ENCODE data around the gene ARSG. TPM values are rescaled to one million over a fixed set of nuclear protein-coding genes. Genes with fewer than 3 reads are reported as not detected.

Gene ARSG
- total and polyA plus RNA-seq, 2 of the 13 experiments (the other 11 are each of a cell fraction or from before 2014, with no cell fraction given), result 3.7 to 15.2 TPM

GRCh38 chr17:68435876-68436842 lies 144.9 kb downstream of the ARSG start (continued):
- TF ChIP-seq, protein P1, sequence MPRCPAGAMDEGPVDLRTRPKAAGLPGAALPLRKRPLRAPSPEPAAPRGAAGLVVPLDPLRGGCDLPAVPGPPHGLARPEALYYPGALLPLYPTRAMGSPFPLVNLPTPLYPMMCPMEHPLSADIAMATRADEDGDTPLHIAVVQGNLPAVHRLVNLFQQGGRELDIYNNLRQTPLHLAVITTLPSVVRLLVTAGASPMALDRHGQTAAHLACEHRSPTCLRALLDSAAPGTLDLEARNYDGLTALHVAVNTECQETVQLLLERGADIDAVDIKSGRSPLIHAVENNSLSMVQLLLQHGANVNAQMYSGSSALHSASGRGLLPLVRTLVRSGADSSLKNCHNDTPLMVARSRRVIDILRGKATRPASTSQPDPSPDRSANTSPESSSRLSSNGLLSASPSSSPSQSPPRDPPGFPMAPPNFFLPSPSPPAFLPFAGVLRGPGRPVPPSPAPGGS (CRISPR knock-in tag; IDR thresholded peaks at IDR 0.05), result 0 out of 2 replicates have a peak, but pooled peaks have one; percentile 50
- TF ChIP-seq ZC3H13 (CRISPR knock-in tag; IDR thresholded peaks at IDR 0.05), result peak; percentile 47; the same call in 1 of the 2 replicates
- no peak for TF ChIP-seq CHD4 (IDR thresholded peaks at IDR 0.05; ENCODE audit: borderline replicate concordance, low read length)
- TF ChIP-seq HMG20A (CRISPR knock-in tag; IDR thresholded peaks at IDR 0.05; ENCODE audit: borderline replicate concordance), result no peak; the same call in 1 of the 2 replicates
- TF ChIP-seq AFF4 (CRISPR knock-in tag; IDR thresholded peaks at IDR 0.05), result no peak
- no peak for TF ChIP-seq SRF (IDR thresholded peaks at IDR 0.05; ENCODE audit: low read depth, low read length)
- peak; percentile 65 for TF ChIP-seq PITX1 (CRISPR knock-in tag; IDR thresholded peaks at IDR 0.05)
- TF ChIP-seq GATAD2A (CRISPR knock-in tag; IDR thresholded peaks at IDR 0.05), result peak; percentile 69; the same call in 1 of the 2 replicates
- TF ChIP-seq MIER2 (CRISPR knock-in tag; IDR thresholded peaks at IDR 0.05), result 0 out of 2 replicates have a peak, but pooled peaks have one; percentile 14
- peak; percentile 55; the same call in 1 of the 2 replicates for TF ChIP-seq ZSCAN5A (CRISPR knock-in tag; IDR thresholded peaks at IDR 0.05; ENCODE audit: borderline replicate concordance)
- no peak for TF ChIP-seq SP1 (IDR thresholded peaks at IDR 0.05)
- 0 out of 2 replicates have a peak, but pooled peaks have one; percentile 26 for TF ChIP-seq SP1 (CRISPR knock-in tag; IDR thresholded peaks at IDR 0.05)
- no peak for TF ChIP-seq GTF3A (CRISPR knock-in tag; conservative IDR thresholded peaks at IDR 0.05)
- peak; percentile 89 for TF ChIP-seq STAG1 (CRISPR knock-in tag; IDR thresholded peaks at IDR 0.05)
- no peak for TF ChIP-seq ZNF281 (CRISPR knock-in tag; IDR thresholded peaks at IDR 0.05; ENCODE audit: borderline replicate concordance)
- peak; percentile 46; the same call in 1 of the 2 replicates for TF ChIP-seq DRAP1 (CRISPR knock-in tag; IDR thresholded peaks at IDR 0.05)
- 0 out of 2 replicates have a peak, but pooled peaks have one; percentile 44 for TF ChIP-seq RELA (CRISPR knock-in tag; IDR thresholded peaks at IDR 0.05)
- TF ChIP-seq SP4 (CRISPR knock-in tag; IDR thresholded peaks at IDR 0.05), result peak; percentile 67
- TF ChIP-seq NR2F6 (IDR thresholded peaks at IDR 0.05), result no peak
- peak; percentile 48; the same call in 1 of the 2 replicates for TF ChIP-seq NR2F6 (CRISPR knock-in tag; IDR thresholded peaks at IDR 0.05)
